ENCODE measurements around the gene PALS2. TPM values are rescaled to one million over a fixed set of nuclear protein-coding genes. Genes with fewer than 3 reads are reported as not detected.

Gene PALS2
- total RNA-seq, 2 donors from 2014 or later: 13.3 to 20.4 TPM

- no peak overlapping the region for H3K4me3 ChIP-seq
- H3K4me1 ChIP-seq (replicated peaks): no peaks in the 10 kb centered on the region
- 93% methylated on average over 7 of the region's 7 CpGs for WGBS
- H3K27ac ChIP-seq: no peak overlapping the region
- no peaks in the 10 kb centered on the region for H3K36me3 ChIP-seq
- no peaks in the 10 kb centered on the region for H3K9me3 ChIP-seq
- TF ChIP-seq, protein P1, sequence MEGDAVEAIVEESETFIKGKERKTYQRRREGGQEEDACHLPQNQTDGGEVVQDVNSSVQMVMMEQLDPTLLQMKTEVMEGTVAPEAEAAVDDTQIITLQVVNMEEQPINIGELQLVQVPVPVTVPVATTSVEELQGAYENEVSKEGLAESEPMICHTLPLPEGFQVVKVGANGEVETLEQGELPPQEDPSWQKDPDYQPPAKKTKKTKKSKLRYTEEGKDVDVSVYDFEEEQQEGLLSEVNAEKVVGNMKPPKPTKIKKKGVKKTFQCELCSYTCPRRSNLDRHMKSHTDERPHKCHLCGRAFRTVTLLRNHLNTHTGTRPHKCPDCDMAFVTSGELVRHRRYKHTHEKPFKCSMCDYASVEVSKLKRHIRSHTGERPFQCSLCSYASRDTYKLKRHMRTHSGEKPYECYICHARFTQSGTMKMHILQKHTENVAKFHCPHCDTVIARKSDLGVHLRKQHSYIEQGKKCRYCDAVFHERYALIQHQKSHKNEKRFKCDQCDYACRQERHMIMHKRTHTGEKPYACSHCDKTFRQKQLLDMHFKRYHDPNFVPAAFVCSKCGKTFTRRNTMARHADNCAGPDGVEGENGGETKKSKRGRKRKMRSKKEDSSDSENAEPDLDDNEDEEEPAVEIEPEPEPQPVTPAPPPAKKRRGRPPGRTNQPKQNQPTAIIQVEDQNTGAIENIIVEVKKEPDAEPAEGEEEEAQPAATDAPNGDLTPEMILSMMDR (IDR thresholded peaks at IDR 0.05): no peak
- TF ChIP-seq POLR2A (IDR thresholded peaks at IDR 0.05) (no peak), POLR2AphosphoS5 (IDR thresholded peaks at IDR 0.05) (no peak)
- no peak for DNase-seq (ENCODE audit: low spot score)
- intact Hi-C loops (cut with DNase I): no loop called here
- no peaks in the 10 kb centered on the region for H3K27me3 ChIP-seq (replicated peaks; ENCODE audit: insufficient read depth)
Observed at GRCh38 chr7:24595671-24596418, 22.6 kb downstream of the PALS2 start.

DNA sequence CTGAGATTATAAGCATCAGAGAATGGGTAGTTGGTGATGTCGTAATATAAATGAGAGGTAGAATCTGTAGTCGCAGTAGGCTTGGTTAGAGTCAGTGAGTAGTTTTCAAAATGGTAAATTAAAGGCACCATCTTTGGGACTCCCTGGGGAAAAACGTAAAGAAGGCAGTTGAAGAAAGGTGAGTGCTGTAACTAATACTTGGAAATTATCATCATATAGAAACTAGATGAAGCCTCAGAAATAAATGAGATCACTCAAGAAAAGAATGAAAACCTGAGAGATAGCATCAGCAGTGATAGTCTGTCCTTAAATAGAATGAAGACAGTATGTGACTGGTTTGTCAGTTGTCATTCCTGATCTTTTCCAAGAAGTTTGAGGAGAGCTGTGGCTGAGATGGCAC is 23.8 kb downstream of the PALS2 start:
- Histone ChIP-seq H3K36me3 (no peaks in the 10 kb centered on the region), H3K27ac (no peak overlapping the region), H3K9me3 (no peaks in the 10 kb centered on the region), H3K4me3 (no peak overlapping the region), H3K4me1 (replicated peaks) (no peaks in the 10 kb centered on the region), H3K27me3 (replicated peaks; ENCODE audit: insufficient read depth) (no peaks in the 10 kb centered on the region)
- intact Hi-C loops (cut with DNase I): no loop called here
- TF ChIP-seq, protein P1 (IDR thresholded peaks at IDR 0.05): no peak
- no peak for TF ChIP-seq POLR2AphosphoS5 (IDR thresholded peaks at IDR 0.05)
- no peak for DNase-seq (ENCODE audit: low spot score)
- 76% methylated on average over 3 of the region's 3 CpGs for WGBS

DNA sequence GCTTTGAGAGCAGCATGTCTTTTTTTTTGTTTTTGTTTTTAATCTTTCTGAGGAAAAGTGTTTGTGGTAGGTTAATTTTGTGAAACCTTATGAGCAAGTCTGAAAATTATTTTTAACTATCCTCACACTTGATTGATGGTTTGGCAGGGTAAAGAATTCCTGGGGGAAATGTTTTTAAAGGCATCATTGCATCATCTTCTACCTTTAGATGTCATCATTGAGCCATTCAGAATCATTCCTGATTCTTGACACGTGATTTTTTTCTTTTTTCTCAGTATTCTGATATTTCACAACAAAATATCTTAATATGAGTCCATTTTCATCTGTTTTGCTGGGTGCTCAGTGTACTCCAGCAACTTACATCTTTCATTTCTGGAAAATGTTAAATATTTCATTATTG is 28.3 kb downstream of the PALS2 start:
- Histone ChIP-seq H3K36me3 (no peaks in the 10 kb centered on the region), H3K27ac (no peak overlapping the region), H3K9me3 (no peaks in the 10 kb centered on the region), H3K4me1 (replicated peaks) (no peaks in the 10 kb centered on the region), H3K27me3 (replicated peaks; ENCODE audit: insufficient read depth) (no peaks in the 10 kb centered on the region), H3K4me3 (no peak overlapping the region)
- intact Hi-C loops (cut with DNase I): no loop called here
- 94% methylated on average over 1 of the region's 1 CpG for WGBS
- no peak for DNase-seq (ENCODE audit: low spot score)
- TF ChIP-seq POLR2AphosphoS5 (IDR thresholded peaks at IDR 0.05) (no peak), POLR2A (IDR thresholded peaks at IDR 0.05) (no peak)
- TF ChIP-seq, protein P1 (IDR thresholded peaks at IDR 0.05): no peak

GRCh38 chr7:24602860-24603456 is 29.7 kb downstream of the PALS2 start:
- no peak overlapping the region for H3K27ac ChIP-seq
- H3K4me3 ChIP-seq: no peak overlapping the region
- no peaks in the 10 kb centered on the region for H3K9me3 ChIP-seq
- TF ChIP-seq, protein P1 (IDR thresholded peaks at IDR 0.05): no peak
- no peak for TF ChIP-seq POLR2AphosphoS5 (IDR thresholded peaks at IDR 0.05)
- no peak for TF ChIP-seq POLR2A (IDR thresholded peaks at IDR 0.05)
- no peak for DNase-seq (ENCODE audit: low spot score)
- no peaks in the 10 kb centered on the region for H3K36me3 ChIP-seq
- H3K27me3 ChIP-seq (replicated peaks; ENCODE audit: insufficient read depth): no peaks in the 10 kb centered on the region
- intact Hi-C loops (cut with DNase I): no loop called here
- H3K4me1 ChIP-seq (replicated peaks): no peaks in the 10 kb centered on the region

- H3K9me3 ChIP-seq: no peaks in the 10 kb centered on the region
- no peaks in the 10 kb centered on the region for H3K27me3 ChIP-seq (replicated peaks; ENCODE audit: insufficient read depth)
- TF ChIP-seq POLR2A (IDR thresholded peaks at IDR 0.05) (no peak), POLR2AphosphoS5 (IDR thresholded peaks at IDR 0.05) (no peak)
- TF ChIP-seq, protein P1 (IDR thresholded peaks at IDR 0.05): no peak
- no peaks in the 10 kb centered on the region for H3K4me1 ChIP-seq (replicated peaks)
- no peak for DNase-seq (ENCODE audit: low spot score)
- no peak overlapping the region for H3K27ac ChIP-seq
- intact Hi-C loops (cut with DNase I): no loop called here
- no peaks in the 10 kb centered on the region for H3K36me3 ChIP-seq
- WGBS: 75% methylated on average over 3 of the region's 3 CpGs
- H3K4me3 ChIP-seq: no peak overlapping the region
Observed at GRCh38 chr7:24604630-24605029, 31.4 kb downstream of the PALS2 start.

Measured in prostate gland (tissue), 2 donors.